Measurements from ENCODE around the gene DNAH14. TPM values are rescaled to one million over a fixed set of nuclear protein-coding genes. Genes with fewer than 3 reads are reported as not detected.

Gene DNAH14
- total and polyA plus RNA-seq, 10 of the 15 experiments (the other 5 are each of a cell fraction or from before 2014, with no cell fraction given), result 2.0 to 7.9 (median 4.8) TPM

GRCh38 chr1:225428068-225428880, 498.8 kb downstream of the DNAH14 start (continued):
- TF ChIP-seq, protein P1, sequence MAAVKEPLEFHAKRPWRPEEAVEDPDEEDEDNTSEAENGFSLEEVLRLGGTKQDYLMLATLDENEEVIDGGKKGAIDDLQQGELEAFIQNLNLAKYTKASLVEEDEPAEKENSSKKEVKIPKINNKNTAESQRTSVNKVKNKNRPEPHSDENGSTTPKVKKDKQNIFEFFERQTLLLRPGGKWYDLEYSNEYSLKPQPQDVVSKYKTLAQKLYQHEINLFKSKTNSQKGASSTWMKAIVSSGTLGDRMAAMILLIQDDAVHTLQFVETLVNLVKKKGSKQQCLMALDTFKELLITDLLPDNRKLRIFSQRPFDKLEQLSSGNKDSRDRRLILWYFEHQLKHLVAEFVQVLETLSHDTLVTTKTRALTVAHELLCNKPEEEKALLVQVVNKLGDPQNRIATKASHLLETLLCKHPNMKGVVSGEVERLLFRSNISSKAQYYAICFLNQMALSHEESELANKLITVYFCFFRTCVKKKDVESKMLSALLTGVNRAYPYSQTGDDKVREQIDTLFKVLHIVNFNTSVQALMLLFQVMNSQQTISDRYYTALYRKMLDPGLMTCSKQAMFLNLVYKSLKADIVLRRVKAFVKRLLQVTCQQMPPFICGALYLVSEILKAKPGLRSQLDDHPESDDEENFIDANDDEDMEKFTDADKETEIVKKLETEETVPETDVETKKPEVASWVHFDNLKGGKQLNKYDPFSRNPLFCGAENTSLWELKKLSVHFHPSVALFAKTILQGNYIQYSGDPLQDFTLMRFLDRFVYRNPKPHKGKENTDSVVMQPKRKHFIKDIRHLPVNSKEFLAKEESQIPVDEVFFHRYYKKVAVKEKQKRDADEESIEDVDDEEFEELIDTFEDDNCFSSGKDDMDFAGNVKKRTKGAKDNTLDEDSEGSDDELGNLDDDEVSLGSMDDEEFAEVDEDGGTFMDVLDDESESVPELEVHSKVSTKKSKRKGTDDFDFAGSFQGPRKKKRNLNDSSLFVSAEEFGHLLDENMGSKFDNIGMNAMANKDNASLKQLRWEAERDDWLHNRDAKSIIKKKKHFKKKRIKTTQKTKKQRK (IDR thresholded peaks at IDR 0.05; ENCODE audit: low read depth, low read length), result no peak
- TF ChIP-seq ESRRA (IDR thresholded peaks at IDR 0.05; ENCODE audit: low read length) (no peak), CHD4 (IDR thresholded peaks at IDR 0.05) (no peak), CHD1 (IDR thresholded peaks at IDR 0.05; ENCODE audit: low read depth, low read length) (0 out of 2 replicates have a peak, but pooled peaks have one; percentile 61), POLR2AphosphoS2 (IDR thresholded peaks at IDR 0.05; ENCODE audit: low read depth, low read length) (no peak), ZNF384 (IDR thresholded peaks at IDR 0.05; ENCODE audit: borderline replicate concordance, low read depth, low read length) (no peak), DPF2 (IDR thresholded peaks at IDR 0.05) (0 out of 2 replicates have a peak, but pooled peaks have one; percentile 31), ASH2L (IDR thresholded peaks at IDR 0.05; ENCODE audit: borderline replicate concordance, low read depth) (no peak), SMAD1 (IDR thresholded peaks at IDR 0.05; ENCODE audit: low read depth, partially characterized antibody) (no peak), FOS (IDR thresholded peaks at IDR 0.05; ENCODE audit: borderline replicate concordance, extremely low read depth, insufficient read length) (peak; percentile 52), KDM1A (IDR thresholded peaks at IDR 0.05; ENCODE audit: borderline replicate concordance) (no peak), IKZF1 (conservative IDR thresholded peaks at IDR 0.05) (no peak; the same call in none of the 2 replicates), GATAD2B (conservative IDR thresholded peaks at IDR 0.05; ENCODE audit: low read depth) (0 out of 2 replicates have a peak, but pooled peaks have one; percentile 5)
- TF ChIP-seq, protein P2, sequence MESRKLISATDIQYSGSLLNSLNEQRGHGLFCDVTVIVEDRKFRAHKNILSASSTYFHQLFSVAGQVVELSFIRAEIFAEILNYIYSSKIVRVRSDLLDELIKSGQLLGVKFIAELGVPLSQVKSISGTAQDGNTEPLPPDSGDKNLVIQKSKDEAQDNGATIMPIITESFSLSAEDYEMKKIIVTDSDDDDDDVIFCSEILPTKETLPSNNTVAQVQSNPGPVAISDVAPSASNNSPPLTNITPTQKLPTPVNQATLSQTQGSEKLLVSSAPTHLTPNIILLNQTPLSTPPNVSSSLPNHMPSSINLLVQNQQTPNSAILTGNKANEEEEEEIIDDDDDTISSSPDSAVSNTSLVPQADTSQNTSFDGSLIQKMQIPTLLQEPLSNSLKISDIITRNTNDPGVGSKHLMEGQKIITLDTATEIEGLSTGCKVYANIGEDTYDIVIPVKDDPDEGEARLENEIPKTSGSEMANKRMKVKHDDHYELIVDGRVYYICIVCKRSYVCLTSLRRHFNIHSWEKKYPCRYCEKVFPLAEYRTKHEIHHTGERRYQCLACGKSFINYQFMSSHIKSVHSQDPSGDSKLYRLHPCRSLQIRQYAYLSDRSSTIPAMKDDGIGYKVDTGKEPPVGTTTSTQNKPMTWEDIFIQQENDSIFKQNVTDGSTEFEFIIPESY (IDR thresholded peaks at IDR 0.05), result no peak
- TF ChIP-seq, protein P3, sequence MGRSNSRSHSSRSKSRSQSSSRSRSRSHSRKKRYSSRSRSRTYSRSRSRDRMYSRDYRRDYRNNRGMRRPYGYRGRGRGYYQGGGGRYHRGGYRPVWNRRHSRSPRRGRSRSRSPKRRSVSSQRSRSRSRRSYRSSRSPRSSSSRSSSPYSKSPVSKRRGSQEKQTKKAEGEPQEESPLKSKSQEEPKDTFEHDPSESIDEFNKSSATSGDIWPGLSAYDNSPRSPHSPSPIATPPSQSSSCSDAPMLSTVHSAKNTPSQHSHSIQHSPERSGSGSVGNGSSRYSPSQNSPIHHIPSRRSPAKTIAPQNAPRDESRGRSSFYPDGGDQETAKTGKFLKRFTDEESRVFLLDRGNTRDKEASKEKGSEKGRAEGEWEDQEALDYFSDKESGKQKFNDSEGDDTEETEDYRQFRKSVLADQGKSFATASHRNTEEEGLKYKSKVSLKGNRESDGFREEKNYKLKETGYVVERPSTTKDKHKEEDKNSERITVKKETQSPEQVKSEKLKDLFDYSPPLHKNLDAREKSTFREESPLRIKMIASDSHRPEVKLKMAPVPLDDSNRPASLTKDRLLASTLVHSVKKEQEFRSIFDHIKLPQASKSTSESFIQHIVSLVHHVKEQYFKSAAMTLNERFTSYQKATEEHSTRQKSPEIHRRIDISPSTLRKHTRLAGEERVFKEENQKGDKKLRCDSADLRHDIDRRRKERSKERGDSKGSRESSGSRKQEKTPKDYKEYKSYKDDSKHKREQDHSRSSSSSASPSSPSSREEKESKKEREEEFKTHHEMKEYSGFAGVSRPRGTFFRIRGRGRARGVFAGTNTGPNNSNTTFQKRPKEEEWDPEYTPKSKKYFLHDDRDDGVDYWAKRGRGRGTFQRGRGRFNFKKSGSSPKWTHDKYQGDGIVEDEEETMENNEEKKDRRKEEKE (IDR thresholded peaks at IDR 0.05), result no peak
- TF ChIP-seq, protein P4, sequence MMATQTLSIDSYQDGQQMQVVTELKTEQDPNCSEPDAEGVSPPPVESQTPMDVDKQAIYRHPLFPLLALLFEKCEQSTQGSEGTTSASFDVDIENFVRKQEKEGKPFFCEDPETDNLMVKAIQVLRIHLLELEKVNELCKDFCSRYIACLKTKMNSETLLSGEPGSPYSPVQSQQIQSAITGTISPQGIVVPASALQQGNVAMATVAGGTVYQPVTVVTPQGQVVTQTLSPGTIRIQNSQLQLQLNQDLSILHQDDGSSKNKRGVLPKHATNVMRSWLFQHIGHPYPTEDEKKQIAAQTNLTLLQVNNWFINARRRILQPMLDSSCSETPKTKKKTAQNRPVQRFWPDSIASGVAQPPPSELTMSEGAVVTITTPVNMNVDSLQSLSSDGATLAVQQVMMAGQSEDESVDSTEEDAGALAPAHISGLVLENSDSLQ (IDR thresholded peaks at IDR 0.05), result no peak
- TF ChIP-seq, protein P5, sequence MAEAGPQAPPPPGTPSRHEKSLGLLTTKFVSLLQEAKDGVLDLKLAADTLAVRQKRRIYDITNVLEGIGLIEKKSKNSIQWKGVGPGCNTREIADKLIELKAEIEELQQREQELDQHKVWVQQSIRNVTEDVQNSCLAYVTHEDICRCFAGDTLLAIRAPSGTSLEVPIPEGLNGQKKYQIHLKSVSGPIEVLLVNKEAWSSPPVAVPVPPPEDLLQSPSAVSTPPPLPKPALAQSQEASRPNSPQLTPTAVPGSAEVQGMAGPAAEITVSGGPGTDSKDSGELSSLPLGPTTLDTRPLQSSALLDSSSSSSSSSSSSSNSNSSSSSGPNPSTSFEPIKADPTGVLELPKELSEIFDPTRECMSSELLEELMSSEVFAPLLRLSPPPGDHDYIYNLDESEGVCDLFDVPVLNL (IDR thresholded peaks at IDR 0.05; ENCODE audit: low read depth, low read length), result peak; percentile 79

Data from GM12878 (cell line).